Measurements from ENCODE around the gene ABHD14A. TPM values are rescaled to one million over a fixed set of nuclear protein-coding genes. Genes with fewer than 3 reads are reported as not detected.

The ABHD14A gene
- total RNA-seq, 2 experiments from 2014 or later, result 11.5 to 16.7 TPM

DNA sequence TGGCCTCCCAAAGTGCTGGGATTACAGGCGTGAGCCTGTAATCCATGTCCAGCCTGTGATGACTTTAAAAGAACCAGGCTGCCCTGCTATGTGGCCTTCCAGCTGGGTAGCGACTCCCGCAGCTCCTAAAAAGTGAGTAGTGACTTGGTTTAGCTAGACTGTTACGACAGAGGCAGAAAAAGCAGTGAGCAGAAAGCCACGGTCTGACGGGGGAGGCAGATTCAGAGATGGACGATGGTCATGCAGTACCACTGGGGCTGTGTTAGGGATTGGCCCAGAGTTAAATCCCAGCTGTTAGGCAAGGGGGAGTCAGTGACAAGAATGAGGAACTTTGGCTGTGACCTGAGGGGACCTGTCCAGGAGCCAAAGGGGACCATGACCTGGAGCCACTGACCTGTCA, 23.9 kb downstream of the ABHD14A start:
- H3K27ac Mint-ChIP-seq, result no peak overlapping the region
- H3K4me3 Mint-ChIP-seq, result no peak overlapping the region
- CTCF ChIA-PET, result interaction anchor here (0.6 to 1.2 kb wide), 3 partner anchors 16 to 281 kb away, joined by 3 to 4 read pairs (median 4); partner anchors contain the start of genes ACY1, PARP3 and RRP9
- peaks cover 21% of the 10 kb centered on the region for H3K36me3 Mint-ChIP-seq (ENCODE audit: low read depth)
- peaks cover 32% of the 10 kb centered on the region for H3K4me1 Mint-ChIP-seq
- peaks cover 10% of the 10 kb centered on the region for H3K27me3 Mint-ChIP-seq
- DNase-seq, result no peak
- POLR2A ChIA-PET, result no interaction called here
- no peaks in the 10 kb centered on the region for H3K9me3 Mint-ChIP-seq

DNA sequence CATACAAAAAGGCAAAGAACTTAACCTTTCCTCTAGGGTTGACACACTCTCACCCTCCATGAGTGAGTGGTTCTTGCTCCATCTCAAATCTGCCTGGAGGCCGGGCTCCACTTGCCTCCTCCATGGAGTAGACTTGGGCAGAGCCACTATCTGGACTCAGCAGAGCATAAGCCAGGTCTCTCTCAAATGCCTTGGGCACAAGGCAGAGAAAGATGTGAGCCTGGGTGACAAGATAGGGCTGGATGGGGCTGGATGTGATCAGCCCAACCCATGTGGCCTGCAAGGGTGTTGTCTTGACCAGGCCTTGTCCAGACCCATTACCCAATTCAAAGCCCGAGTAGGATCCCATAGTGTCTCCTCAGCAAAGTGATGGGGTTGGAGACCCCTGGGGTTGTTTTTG, 25.0 kb downstream of the ABHD14A start:
- ChIA-PET CTCF (interaction anchor here (0.8 to 3.3 kb wide), 3 partner anchors 92 to 147 kb away, joined by 3 to 17 read pairs (median 4); no protein-coding TSS in a partner anchor), POLR2A (no interaction called here)
- Mint-ChIP-seq H3K36me3 (ENCODE audit: low read depth) (peaks cover 10% of the 10 kb centered on the region), H3K4me1 (peaks cover 21% of the 10 kb centered on the region), H3K27me3 (peaks cover 10% of the 10 kb centered on the region), H3K27ac (no peak overlapping the region), H3K9me3 (no peaks in the 10 kb centered on the region), H3K4me3 (no peak overlapping the region)
- DNase-seq, result no peak

DNA sequence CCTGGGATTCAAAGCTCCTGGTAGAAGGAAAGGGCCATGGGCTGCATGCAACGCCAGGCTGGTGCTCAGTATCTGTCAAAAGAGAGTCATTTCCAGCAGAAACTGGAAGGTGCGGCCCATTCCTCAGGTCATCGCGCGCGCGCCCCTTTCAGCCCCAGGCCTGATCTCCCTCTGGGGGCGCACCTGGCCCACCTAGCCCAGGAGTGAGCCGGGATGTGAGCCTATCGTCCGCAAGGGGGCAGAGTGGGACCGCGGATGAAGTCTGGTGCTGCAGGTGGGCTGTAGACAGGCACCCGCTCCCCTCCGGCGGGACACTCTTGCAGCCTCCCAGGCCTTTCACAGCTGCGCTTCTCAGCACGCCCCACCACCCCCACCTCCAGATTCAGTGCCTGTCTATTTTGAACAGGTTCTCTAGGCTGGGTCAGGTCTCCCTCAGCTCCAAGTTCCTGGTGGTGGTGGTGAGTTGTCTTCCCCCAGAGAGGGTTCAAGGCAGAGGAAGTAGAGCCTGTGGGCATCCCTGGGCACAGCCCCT, 26.6 kb downstream of the ABHD14A start:
- H3K4me3 Mint-ChIP-seq, result no peak overlapping the region
- H3K27me3 Mint-ChIP-seq, result peaks cover 10% of the 10 kb centered on the region
- DNase-seq, result peak; percentile 87
- ChIA-PET CTCF (interaction anchor here (0.8 to 3.3 kb wide), 25 partner anchors 10 to 500 kb away, joined by 3 to 17 read pairs (median 4); partner anchors contain the start of genes ACY1, DUSP7, PARP3 and RRP9), POLR2A (interaction anchor here (0.7 kb wide), 1 partner anchor 316 kb away, joined by 8 read pairs; no protein-coding TSS in a partner anchor)
- H3K9me3 Mint-ChIP-seq, result no peaks in the 10 kb centered on the region
- peaks cover 26% of the 10 kb centered on the region for H3K4me1 Mint-ChIP-seq
- peak overlapping the region; percentile 50 for H3K27ac Mint-ChIP-seq
- no peaks in the 10 kb centered on the region for H3K36me3 Mint-ChIP-seq (ENCODE audit: low read depth)

DNA sequence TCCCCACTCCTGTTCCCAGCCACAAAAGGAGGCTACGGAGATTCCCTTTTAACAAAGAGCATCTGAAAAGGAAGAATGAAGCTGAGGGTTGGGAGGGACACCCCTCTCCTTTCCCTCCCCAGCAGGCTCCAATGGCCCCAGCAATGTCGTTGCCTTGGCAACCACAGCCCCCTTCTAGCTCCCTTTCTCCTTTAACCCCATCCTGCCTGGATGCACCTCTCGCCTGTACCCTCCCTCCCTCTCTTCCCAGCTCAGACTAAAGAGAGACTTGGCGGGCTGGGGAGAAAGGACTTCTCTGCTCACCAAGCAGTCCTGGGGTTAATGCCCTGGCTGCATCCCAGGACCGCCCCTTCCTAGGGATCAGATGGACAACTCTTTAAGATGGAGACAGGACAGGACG, 27.9 kb downstream of the ABHD14A start:
- H3K27me3 Mint-ChIP-seq, result peaks cover 2% of the 10 kb centered on the region
- no peak for DNase-seq
- H3K9me3 Mint-ChIP-seq, result no peaks in the 10 kb centered on the region
- ChIA-PET POLR2A (no interaction called here), CTCF (interaction anchor here (1.0 to 3.3 kb wide), 8 partner anchors 10 to 501 kb away, joined by 3 to 17 read pairs (median 5); partner anchors contain the start of genes ACY1, DUSP7, PARP3 and RRP9)
- no peak overlapping the region for H3K4me3 Mint-ChIP-seq
- no peak overlapping the region for H3K27ac Mint-ChIP-seq
- peaks cover 21% of the 10 kb centered on the region for H3K4me1 Mint-ChIP-seq
- H3K36me3 Mint-ChIP-seq (ENCODE audit: low read depth), result no peaks in the 10 kb centered on the region

DNA sequence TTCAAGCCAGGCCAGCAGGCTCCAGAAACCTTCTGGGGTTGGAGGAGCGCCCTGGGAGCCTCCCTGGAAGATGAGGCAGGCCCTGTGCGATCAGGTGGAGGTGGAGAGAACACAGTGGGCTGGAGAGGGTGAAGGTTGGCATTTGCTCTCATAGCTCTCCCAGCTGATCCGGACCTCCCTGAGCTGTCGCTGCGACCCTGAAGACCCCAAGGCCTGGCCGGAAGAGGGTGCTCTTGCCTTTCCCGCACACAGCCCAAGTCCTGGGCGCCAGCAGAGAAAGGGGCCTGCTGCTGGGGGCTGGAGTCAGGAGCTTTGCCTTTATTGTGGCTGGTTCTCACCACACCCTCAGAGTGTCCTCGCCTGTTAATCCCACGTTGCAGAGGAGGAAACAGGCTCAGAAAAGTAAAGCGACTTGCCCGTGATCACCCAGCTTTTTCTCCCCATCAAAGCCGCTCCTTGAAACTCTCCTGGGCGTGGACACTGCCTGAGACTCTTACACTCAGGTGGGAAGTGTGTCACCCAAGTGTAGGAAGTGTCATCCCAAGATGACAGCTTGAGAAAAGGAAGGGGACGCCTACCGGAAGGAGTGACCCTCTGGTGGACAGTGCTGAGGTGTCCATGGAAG, 29.4 kb downstream of the ABHD14A start:
- no peaks in the 10 kb centered on the region for H3K27me3 Mint-ChIP-seq
- H3K36me3 Mint-ChIP-seq (ENCODE audit: low read depth), result no peaks in the 10 kb centered on the region
- no peaks in the 10 kb centered on the region for H3K9me3 Mint-ChIP-seq
- peaks cover 21% of the 10 kb centered on the region for H3K4me1 Mint-ChIP-seq
- no peak overlapping the region for H3K27ac Mint-ChIP-seq
- ChIA-PET POLR2A (no interaction called here), CTCF (interaction anchor here (0.5 to 1.3 kb wide), 10 partner anchors 21 to 357 kb away, joined by 3 to 5 read pairs (median 3); no protein-coding TSS in a partner anchor)
- DNase-seq, result no peak
- H3K4me3 Mint-ChIP-seq, result no peak overlapping the region

DNA sequence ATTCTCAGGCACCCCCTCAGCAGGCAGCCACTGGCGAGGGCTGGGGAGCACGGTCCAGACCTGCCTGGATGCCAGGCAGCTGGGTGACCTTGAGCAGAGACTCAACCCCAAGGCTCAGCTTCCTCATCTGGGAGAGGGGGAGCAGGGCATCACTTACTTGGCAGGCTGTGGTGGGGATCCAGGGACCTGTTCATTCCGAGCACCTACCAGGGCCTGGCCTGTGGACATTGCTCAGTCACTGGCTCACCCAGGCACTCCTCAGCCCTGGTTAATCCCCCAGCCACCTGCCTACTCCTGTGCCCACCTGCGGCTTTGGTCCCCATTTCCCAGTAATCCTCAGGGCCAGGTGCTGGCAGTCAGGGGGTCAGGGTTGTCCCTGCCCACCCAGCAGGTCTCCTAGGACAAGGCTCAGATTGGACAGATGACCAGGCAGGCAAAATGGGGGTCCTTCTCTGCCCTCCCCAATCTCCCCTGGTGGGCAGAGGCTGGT, 30.1 kb downstream of the ABHD14A start:
- Mint-ChIP-seq H3K9me3 (no peaks in the 10 kb centered on the region), H3K36me3 (ENCODE audit: low read depth) (no peaks in the 10 kb centered on the region), H3K27me3 (no peaks in the 10 kb centered on the region), H3K27ac (no peak overlapping the region), H3K4me3 (no peak overlapping the region), H3K4me1 (peaks cover 21% of the 10 kb centered on the region)
- ChIA-PET CTCF (interaction anchor here (0.6 to 1.3 kb wide), 4 partner anchors 20 to 89 kb away, joined by 3 read pairs; no protein-coding TSS in a partner anchor), POLR2A (no interaction called here)
- DNase-seq, result no peak

DNA sequence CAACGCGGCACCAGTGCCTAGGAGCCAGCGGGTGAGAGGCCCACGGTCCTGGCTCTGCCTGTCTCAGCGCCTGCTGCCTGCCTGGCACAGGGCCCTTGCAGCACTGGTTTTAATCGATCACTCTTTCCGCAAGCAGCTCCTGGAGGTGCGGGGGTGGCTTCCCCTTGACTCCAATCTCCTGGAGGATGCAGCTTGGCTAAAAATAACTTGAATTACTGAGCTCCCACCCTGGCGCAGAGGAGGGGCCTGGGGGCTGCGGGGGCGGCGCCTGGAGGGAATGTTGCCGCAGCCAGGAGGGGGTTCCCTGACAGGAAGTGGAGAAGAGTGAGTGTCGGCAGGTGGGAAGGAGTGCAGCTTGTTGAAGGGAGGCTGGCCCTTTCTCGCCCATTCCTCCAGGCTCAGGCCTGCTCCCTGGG, 30.7 kb downstream of the ABHD14A start:
- Mint-ChIP-seq H3K9me3 (no peaks in the 10 kb centered on the region), H3K27me3 (peaks cover 3% of the 10 kb centered on the region), H3K4me3 (no peak overlapping the region), H3K4me1 (peaks cover 18% of the 10 kb centered on the region), H3K36me3 (ENCODE audit: low read depth) (no peaks in the 10 kb centered on the region), H3K27ac (no peak overlapping the region)
- ChIA-PET POLR2A (no interaction called here), CTCF (no interaction called here)
- DNase-seq, result no peak

DNA sequence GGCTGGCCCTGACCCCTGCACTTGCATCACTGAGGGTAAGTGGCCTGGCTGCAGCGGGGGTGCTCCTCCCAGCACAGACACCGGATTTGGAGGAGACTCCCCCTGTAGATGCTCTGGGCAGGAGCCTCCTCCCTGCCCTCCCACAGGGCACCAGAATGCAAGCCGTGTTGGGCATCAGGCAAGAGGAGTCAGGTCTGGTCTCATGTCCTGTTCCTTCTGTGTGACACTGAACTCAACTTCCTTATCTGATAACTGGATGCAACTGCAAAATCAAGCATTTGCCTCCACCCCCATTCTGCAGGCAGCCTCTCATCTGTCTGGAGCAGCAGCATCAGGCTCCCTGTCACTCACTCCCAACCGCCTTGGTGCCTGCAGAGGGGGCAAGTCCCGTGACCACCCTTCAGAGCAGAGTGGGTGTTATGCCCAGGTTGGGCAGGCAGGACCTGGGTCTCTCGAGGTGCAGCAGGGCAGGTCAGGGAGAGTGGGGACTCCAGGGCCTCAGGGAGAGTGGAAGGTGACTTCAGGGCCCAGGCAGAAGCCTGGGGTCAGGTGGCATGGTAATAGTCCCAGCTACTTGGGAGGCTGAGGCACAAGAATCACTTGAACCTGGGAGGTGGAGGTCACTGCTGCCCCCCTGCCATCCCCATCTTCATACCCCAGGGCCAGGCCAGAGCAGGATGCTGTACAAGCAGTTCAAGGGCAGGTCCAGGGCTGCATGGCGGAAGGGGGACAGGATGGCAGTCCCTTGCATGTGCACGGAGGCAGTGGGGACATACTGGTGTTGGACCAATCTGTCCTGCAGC, 31.4 kb downstream of the ABHD14A start:
- POLR2A ChIA-PET, result no interaction called here

DNA sequence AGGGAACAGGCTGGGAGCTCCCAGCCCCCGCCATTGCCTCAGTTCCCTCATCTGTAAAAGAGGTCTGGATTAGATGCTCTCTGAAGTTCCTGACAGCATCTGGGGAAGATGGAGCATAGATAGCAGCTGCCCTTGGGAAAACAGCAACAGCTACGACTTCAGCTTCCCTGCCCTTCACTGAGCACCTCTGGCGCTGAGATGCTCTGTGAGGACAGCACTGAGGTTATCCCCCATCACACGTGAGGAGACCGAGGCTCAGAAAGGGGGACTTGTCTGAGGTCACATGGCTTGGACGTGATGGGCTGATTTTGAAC, 31.9 kb downstream of the ABHD14A start:
- Mint-ChIP-seq H3K4me1 (peaks cover 14% of the 10 kb centered on the region), H3K4me3 (no peak overlapping the region), H3K27ac (no peak overlapping the region), H3K9me3 (no peaks in the 10 kb centered on the region), H3K36me3 (ENCODE audit: low read depth) (no peaks in the 10 kb centered on the region), H3K27me3 (peaks cover 3% of the 10 kb centered on the region)
- no peak for DNase-seq
- CTCF ChIA-PET, result no interaction called here
- POLR2A ChIA-PET, result no interaction called here

More for the DNA sequence above, 31.4 kb downstream of the ABHD14A start:
- Mint-ChIP-seq H3K27ac (peak overlapping the region; percentile 19), H3K4me3 (no peak overlapping the region), H3K36me3 (ENCODE audit: low read depth) (no peaks in the 10 kb centered on the region), H3K9me3 (no peaks in the 10 kb centered on the region), H3K4me1 (peaks cover 18% of the 10 kb centered on the region), H3K27me3 (peaks cover 3% of the 10 kb centered on the region)
- DNase-seq, result no peak
- CTCF ChIA-PET, result no interaction called here

DNA sequence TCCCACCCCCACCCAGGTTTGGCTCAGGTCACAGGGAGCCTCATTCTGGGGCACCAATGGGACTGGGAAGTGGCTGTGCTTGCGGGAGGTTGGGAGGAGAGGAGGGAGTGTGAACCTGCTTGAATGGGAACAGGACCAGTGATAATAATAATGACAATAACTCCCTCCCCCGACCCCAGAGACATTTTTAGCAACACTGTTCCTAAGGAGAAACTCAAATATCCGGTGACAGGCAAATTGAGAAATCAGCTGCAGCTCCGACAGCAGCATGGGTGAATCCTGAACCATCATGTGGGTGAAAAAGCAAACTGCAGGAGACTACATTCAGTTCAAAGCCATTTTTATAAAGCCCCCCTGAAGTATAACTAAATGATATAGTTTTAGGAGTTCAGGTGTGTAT, 32.4 kb downstream of the ABHD14A start:
- peaks cover 11% of the 10 kb centered on the region for H3K4me1 Mint-ChIP-seq
- H3K27ac Mint-ChIP-seq, result no peak overlapping the region
- no peaks in the 10 kb centered on the region for H3K36me3 Mint-ChIP-seq (ENCODE audit: low read depth)
- H3K27me3 Mint-ChIP-seq, result peaks cover 3% of the 10 kb centered on the region
- no peak for DNase-seq
- no peaks in the 10 kb centered on the region for H3K9me3 Mint-ChIP-seq
- ChIA-PET CTCF (interaction anchor here (0.6 kb wide), 2 partner anchors 272 to 424 kb away, joined by 3 to 4 read pairs; no protein-coding TSS in a partner anchor), POLR2A (no interaction called here)
- no peak overlapping the region for H3K4me3 Mint-ChIP-seq

DNA sequence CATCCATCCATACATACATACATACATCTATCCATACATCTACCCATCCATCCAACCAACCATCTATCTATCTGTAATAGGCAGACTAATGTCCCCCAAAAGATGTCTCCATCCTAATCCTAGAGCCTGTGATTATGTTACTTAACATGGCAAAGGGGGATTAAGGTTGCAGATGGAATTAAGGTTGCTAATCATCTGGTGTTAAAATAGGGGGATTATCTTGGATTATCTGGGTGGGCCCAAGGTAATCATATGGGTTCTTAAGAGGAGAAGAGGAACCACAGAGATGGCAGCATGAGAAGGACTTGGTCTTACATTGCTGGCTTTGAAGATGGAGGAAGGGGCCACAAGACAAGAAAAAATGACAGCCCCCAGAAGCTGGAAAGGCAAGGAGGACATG, 35.6 kb downstream of the ABHD14A start:
- CTCF ChIA-PET, result no interaction called here
- Mint-ChIP-seq H3K4me1 (peaks cover 9% of the 10 kb centered on the region), H3K36me3 (ENCODE audit: low read depth) (no peaks in the 10 kb centered on the region), H3K27ac (no peak overlapping the region), H3K9me3 (no peaks in the 10 kb centered on the region), H3K4me3 (no peak overlapping the region), H3K27me3 (peaks cover 3% of the 10 kb centered on the region)
- no peak for DNase-seq
- POLR2A ChIA-PET, result no interaction called here

DNA sequence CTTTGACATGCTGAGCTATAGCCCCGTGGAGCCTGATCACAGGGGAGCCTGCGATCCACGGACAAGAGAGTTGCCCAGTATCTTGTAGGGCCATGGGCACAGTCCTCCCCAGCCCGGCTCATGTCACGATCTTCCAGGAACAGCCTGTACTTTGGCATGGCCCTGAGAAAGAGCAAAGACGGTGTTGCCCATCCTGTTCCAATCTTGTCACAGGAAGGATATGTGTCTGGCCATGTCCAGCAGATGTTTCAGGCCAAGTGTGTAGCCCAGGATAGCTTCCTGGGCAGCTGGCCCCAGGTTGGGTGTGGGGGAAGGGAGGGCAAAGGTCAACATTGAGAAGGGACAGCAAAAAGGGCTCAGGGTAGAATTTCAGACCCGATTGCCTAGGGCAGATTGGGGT, 37.8 kb downstream of the ABHD14A start:
- no peak overlapping the region for H3K27ac Mint-ChIP-seq
- CTCF ChIA-PET, result interaction anchor here (0.6 to 2.4 kb wide), 5 partner anchors 11 to 93 kb away, joined by 3 to 6 read pairs (median 3); partner anchors contain the start of gene DUSP7
- H3K4me1 Mint-ChIP-seq, result no peaks in the 10 kb centered on the region
- H3K36me3 Mint-ChIP-seq (ENCODE audit: low read depth), result no peaks in the 10 kb centered on the region
- no peaks in the 10 kb centered on the region for H3K9me3 Mint-ChIP-seq
- no peak for DNase-seq
- no peak overlapping the region for H3K4me3 Mint-ChIP-seq
- peaks cover 3% of the 10 kb centered on the region for H3K27me3 Mint-ChIP-seq
- POLR2A ChIA-PET, result no interaction called here

Measured in activated CD4-positive, alpha-beta T cell treated with anti-CD3 and anti-CD28 coated beads, Interleukin-2, amount 10 ng/mL, durations not matched to agents 7 days and 5 days (primary cell).